ENCODE results near the gene ZNF774. TPM values are rescaled to one million over a fixed set of nuclear protein-coding genes. Genes with fewer than 3 reads are reported as not detected.
"Not testable (repeated sequence)": the region's sequence is repeated elsewhere in the genome, so short reads cannot be mapped to it uniquely, and the experiment has no call there.

Gene ZNF774
- total RNA-seq, 1 experiment from 2014 or later = 4.0 TPM

DNA sequence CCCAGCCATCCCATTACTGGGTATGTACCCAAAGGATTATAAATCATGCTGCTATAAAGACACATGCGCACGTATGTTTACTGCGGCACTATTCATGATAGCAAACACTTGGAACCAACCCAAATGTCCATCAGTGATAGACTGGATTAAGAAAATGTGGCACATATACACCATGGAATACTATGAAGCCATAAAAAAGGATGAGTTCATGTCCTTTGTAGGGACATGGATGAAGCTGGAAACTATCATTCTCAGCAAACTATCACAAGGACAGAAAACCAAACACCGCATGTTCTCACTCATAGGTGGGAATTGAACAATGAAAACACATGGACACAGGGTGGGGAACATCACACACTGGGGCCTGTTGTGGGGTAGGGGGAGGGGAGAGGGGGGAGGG, 58.2 kb downstream of the ZNF774 start:
- H3K9ac ChIP-seq (ENCODE audit: low read length); intact Hi-C loops (cut with micrococcal nuclease); H3K27ac ChIP-seq (ENCODE audit: low read depth, low read length); H2AFZ ChIP-seq (ENCODE audit: low read depth, low read length, poor library complexity, severe bottlenecking); DNase-seq (ENCODE audit: low read depth, low spot score); H3K4me2 ChIP-seq (ENCODE audit: low read length); H3K9me2 ChIP-seq (ENCODE audit: insufficient read depth); POLR2A ChIA-PET; H4K20me1 ChIP-seq (ENCODE audit: insufficient read depth); CTCF ChIA-PET; H3K9me3 ChIP-seq (ENCODE audit: control insufficient read depth in 1 of 2, insufficient read depth in 1 of 2, low read depth in 1 of 2, low read length in 2 of 2); H3K36me3 ChIP-seq (ENCODE audit: control insufficient read depth in 1 of 2, insufficient read depth in 2 of 2, low read length in 2 of 2); H3K4me3 ChIP-seq (replicated peaks in 1 of 2; ENCODE audit: low read depth in 1 of 2, low read length in 2 of 2); RAD21 ChIA-PET (ENCODE audit: low non-redundant PET in 1 of 2, low total read pairs in 2 of 2, uncharacterized antibody in 2 of 2, unreplicated experiment in 2 of 2); H3K27me3 ChIP-seq (ENCODE audit: insufficient read depth, low read length); BruUV-seq (replicated peaks); ATAC-seq: not testable (repeated sequence)
- peaks cover 84% of the 10 kb centered on the region for H3K79me2 ChIP-seq (ENCODE audit: insufficient read depth, low read length)
- peaks cover 40 to 45% of the 10 kb centered on the region in 2 experiments for H3K4me1 ChIP-seq (ENCODE audit: control insufficient read depth in 1 of 2, insufficient read depth in 2 of 2, low read length in 2 of 2)

DNA sequence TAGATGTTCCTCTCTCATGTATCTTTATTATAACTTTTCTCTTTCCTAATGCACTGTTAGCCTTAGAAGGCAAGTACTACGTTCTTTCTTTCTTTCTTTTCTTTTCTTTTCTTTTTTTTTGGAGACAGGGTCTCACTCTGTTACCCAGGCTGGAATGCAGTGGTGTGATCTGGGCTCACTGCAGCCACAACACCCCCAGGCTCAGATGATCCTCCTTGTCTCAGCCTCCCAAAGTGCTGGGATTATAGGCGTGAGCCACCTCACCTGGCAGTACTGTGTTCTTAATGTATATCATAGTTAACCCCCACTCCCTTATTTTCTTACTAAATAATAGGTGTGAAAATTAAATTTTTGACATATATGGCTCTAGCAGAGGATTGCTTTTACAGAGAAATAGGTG, 59.1 kb downstream of the ZNF774 start:
- intact Hi-C loops (cut with micrococcal nuclease) = no loop called here
- RAD21 ChIA-PET (ENCODE audit: low non-redundant PET in 1 of 2, low total read pairs in 2 of 2, uncharacterized antibody in 2 of 2, unreplicated experiment in 2 of 2) = no interaction called here
- POLR2A ChIA-PET = interaction anchor here (0.5 to 2.8 kb wide), 3 partner anchors 17 to 28 kb away, joined by 3 to 7 read pairs (median 3); partner anchors contain the start of gene IQGAP1

More for the DNA sequence above, 59.1 kb downstream of the ZNF774 start:
- Histone ChIP-seq H3K4me1 (ENCODE audit: control insufficient read depth in 1 of 2, insufficient read depth in 2 of 2, low read length in 2 of 2) (peaks cover 41 to 50% of the 10 kb centered on the region in 2 experiments), H3K79me2 (ENCODE audit: insufficient read depth, low read length) (peaks cover 82% of the 10 kb centered on the region), H3K27ac (ENCODE audit: low read depth, low read length) (no peak overlapping the region), H3K27me3 (ENCODE audit: insufficient read depth, low read length) (no peaks in the 10 kb centered on the region), H3K36me3 (ENCODE audit: control insufficient read depth in 1 of 2, insufficient read depth in 2 of 2, low read length in 2 of 2) (no peaks in the 10 kb centered on the region), H2AFZ (ENCODE audit: low read depth, low read length, poor library complexity, severe bottlenecking) (no peak overlapping the region), H4K20me1 (ENCODE audit: insufficient read depth) (no peaks in the 10 kb centered on the region), H3K9me3 (ENCODE audit: control insufficient read depth in 1 of 2, insufficient read depth in 1 of 2, low read depth in 1 of 2, low read length in 2 of 2) (no peaks in the 10 kb centered on the region), H3K4me3 (replicated peaks in 1 of 2; ENCODE audit: low read depth in 1 of 2, low read length in 2 of 2) (no peak overlapping the region), H3K9ac (ENCODE audit: low read length) (0 out of 2 replicates have a peak overlapping the region, but pooled peaks have one; percentile 46), H3K9me2 (ENCODE audit: insufficient read depth) (no peaks in the 10 kb centered on the region), H3K4me2 (ENCODE audit: low read length) (peak overlapping the region; percentile 85; the same call in 1 of the 2 replicates)
- CTCF ChIA-PET = no interaction called here
- TF ChIP-seq TCF7L2 (IDR thresholded peaks at IDR 0.05; ENCODE audit: borderline replicate concordance, extremely low read depth, insufficient read depth, insufficient read length) = no peak
- TF ChIP-seq EZH2 (IDR thresholded peaks at IDR 0.05) = no peak
- ATAC-seq = no peak
- no TSS peak for BruUV-seq (replicated peaks)
- DNase-seq (ENCODE audit: low read depth, low spot score) = no peak

Other genes with a start within 250 kb of the ZNF774 start
- gene IDH2, start 249.8 kb upstream of the ZNF774 start, total RNA-seq (2021; ENCODE audit: unreplicated experiment) = 48.1 TPM
- gene SEMA4B, start 151.0 kb upstream of the ZNF774 start, total RNA-seq (2021; ENCODE audit: unreplicated experiment) = 98.6 TPM
- gene CIB1, start 118.3 kb upstream of the ZNF774 start, total RNA-seq (2021; ENCODE audit: unreplicated experiment) = 92.7 TPM
- 15.4 TPM for gene GDPGP1, start 118.1 kb upstream of the ZNF774 start, total RNA-seq (2021; ENCODE audit: unreplicated experiment)
- gene TTLL13, start 102.7 kb upstream of the ZNF774 start, total RNA-seq (2021; ENCODE audit: unreplicated experiment) = 1.0 TPM
- 72.7 TPM for gene NGRN, start 86.6 kb upstream of the ZNF774 start, total RNA-seq (2021; ENCODE audit: unreplicated experiment)
- gene IQGAP1, start 36.0 kb downstream of the ZNF774 start, total RNA-seq (2021; ENCODE audit: unreplicated experiment) = 113 TPM
- 20.7 TPM for gene CRTC3, start 177.6 kb downstream of the ZNF774 start, total RNA-seq (2021; ENCODE audit: unreplicated experiment)